Liver (tissue), 9 donors: ENCODE data around the gene KIAA1217. TPM values are rescaled to one million over a fixed set of nuclear protein-coding genes. Genes with fewer than 3 reads are reported as not detected.
A peak's percentile ranks its signal among the peaks of the same experiment; 100 is the strongest.

Experiments used
- DNase-seq: peaks from one replicate; pipeline ENCODE4 v3.0.0-alpha.2; 2017; ENCODE audit warnings: low spot score
- H3K27ac ChIP-seq, 2 donors: one replicate each; pipeline ENCODE4 v1.7.0; 2013; ENCODE audit warnings: inconsistent platforms in 2 of 2, low read length in 2 of 2, control low read depth in 1 of 2, low read depth in 1 of 2, mild to moderate bottlenecking in 1 of 2
- H3K27me3 ChIP-seq, 4 donors: one replicate each; pipeline versions ENCODE4 v1.6.1 to v1.7.0; 2013; ENCODE audit warnings: low read length in 3 of 4, inconsistent platforms in 1 of 4, mild to moderate bottlenecking in 1 of 4, moderate library complexity in 1 of 4; ENCODE audit not compliant: control insufficient read depth in 4 of 4, insufficient read depth in 4 of 4
- H3K36me3 ChIP-seq, 4 donors: one replicate each; pipeline versions ENCODE4 v1.6.1 to v1.7.0; 2013; ENCODE audit warnings: low read length in 3 of 4, mild to moderate bottlenecking in 3 of 4, low read depth in 1 of 4, moderate library complexity in 1 of 4; ENCODE audit not compliant: control insufficient read depth in 4 of 4, insufficient read depth in 3 of 4
- H3K4me1 ChIP-seq, 4 donors: one replicate each; pipeline versions ENCODE4 v1.6.1 to v1.7.0; 2013; ENCODE audit warnings: low read length in 3 of 4, mild to moderate bottlenecking in 3 of 4, moderate library complexity in 1 of 4; ENCODE audit not compliant: control insufficient read depth in 4 of 4, insufficient read depth in 4 of 4
- H3K4me3 ChIP-seq, 3 donors: one replicate each; pipeline versions ENCODE4 v1.6.1 to v1.7.0; 2013; ENCODE audit warnings: low read length in 3 of 3, control low read depth in 1 of 3, low read depth in 1 of 3, mild to moderate bottlenecking in 1 of 3
- H3K9ac ChIP-seq, 2 donors: one replicate each; pipeline ENCODE4 v1.7.0; 2013; ENCODE audit warnings: low read length in 2 of 2, mild to moderate bottlenecking in 2 of 2, moderate library complexity in 2 of 2, control low read depth in 1 of 2, low read depth in 1 of 2
- H3K9me3 ChIP-seq, 4 donors: one replicate each; pipeline versions ENCODE4 v1.6.1 to v1.7.0; 2013; ENCODE audit warnings: low read length in 3 of 4; ENCODE audit not compliant: control insufficient read depth in 4 of 4
- EGR1 ChIP-seq, 2 donors: IDR thresholded peaks; 2 replicates each; pipeline ENCODE4 v1.6.1; 2016 to 2018; ENCODE audit warnings: antibody characterized with exemption in 2 of 2, low read depth in 2 of 2
- FOXA1 ChIP-seq: IDR thresholded peaks from 2 replicates; pipeline ENCODE4 v1.6.1; 2016; ENCODE audit warnings: antibody characterized with exemption
- FOXA2 ChIP-seq: IDR thresholded peaks from 2 replicates; pipeline ENCODE4 v1.6.1; 2016; ENCODE audit warnings: antibody characterized with exemption
- GABPA ChIP-seq, 2 donors: IDR thresholded peaks in 1 of 2; conservative IDR thresholded peaks in 1 of 2; 2 replicates each; pipeline ENCODE4 v1.6.1; 2016; ENCODE audit warnings: antibody characterized with exemption in 2 of 2, mild to moderate bottlenecking in 1 of 2, moderate library complexity in 1 of 2
- HNF4A ChIP-seq, 2 donors: conservative IDR thresholded peaks; 2 replicates each; pipeline ENCODE4 v1.6.1; 2016; ENCODE audit warnings: antibody characterized with exemption in 2 of 2, mild to moderate bottlenecking in 2 of 2
- HNF4G ChIP-seq: IDR thresholded peaks from 2 replicates; pipeline ENCODE4 v1.6.1; 2016; ENCODE audit warnings: antibody characterized with exemption
- JUND ChIP-seq, 2 donors: IDR thresholded peaks; 2 replicates each; pipeline ENCODE4 v1.6.1; 2016; ENCODE audit warnings: antibody characterized with exemption in 2 of 2
- NR2F2 ChIP-seq: IDR thresholded peaks from 2 replicates; pipeline ENCODE4 v1.6.1; 2016; ENCODE audit warnings: antibody characterized with exemption
- RAD21 ChIP-seq, 2 donors: IDR thresholded peaks; 2 replicates each; pipeline ENCODE4 v1.6.1; 2016; ENCODE audit warnings: antibody characterized with exemption in 2 of 2, mild to moderate bottlenecking in 2 of 2
- SP1 ChIP-seq: IDR thresholded peaks from 2 replicates; pipeline ENCODE4 v1.6.1; 2018; ENCODE audit warnings: antibody characterized with exemption, mild to moderate bottlenecking
- TAF1 ChIP-seq: conservative IDR thresholded peaks from 2 replicates; pipeline ENCODE4 v1.6.1; 2016; ENCODE audit warnings: antibody characterized with exemption, mild to moderate bottlenecking
- YY1 ChIP-seq: IDR thresholded peaks from 2 replicates; pipeline ENCODE4 v1.6.1; 2016; ENCODE audit warnings: antibody characterized with exemption, mild to moderate bottlenecking
- WGBS: extraction: QIAGEN DNeasy Blood & Tissue Kit; methylation state at CpG from one replicate; pipeline ENCODE4 v1.1.7; 2013; 5-methylcytosine and 5-hydroxymethylcytosine counted together
- polyA plus RNA-seq, 2 donors: library from polyadenylated mRNA; stranded (reverse) in 1 of 2; unstranded in 1 of 2; fragments of 200-250 nt in 1 of 2; fragments of >200 nt in 1 of 2; fragmentation: Nextera tagmentation in 1 of 2; extraction: Ambion mirVana in 1 of 2; gene quantifications; one replicate each; pipeline versions ENCODE4 v1.2.1 to v1.2.3, GENCODE V29; 2013 to 2015
- total RNA-seq, 2 donors: library from RNA; depleted of rRNA; stranded (reverse); fragments of >200 nt; gene quantifications; one replicate each; pipeline ENCODE4 v1.2.3, GENCODE V29; 2014
- TF ChIP-seq, protein P1 (sequence below): IDR thresholded peaks from 2 replicates; pipeline ENCODE4 v1.6.1; 2016; ENCODE audit warnings: antibody characterized with exemption
- TF ChIP-seq, protein P2 (sequence below): fragments of 150-350 bp; IDR thresholded peaks from 2 replicates; pipeline ENCODE4 v1.5.1; 2017; ENCODE audit warnings: improper control_type of control experiment, low read depth, low read length; ENCODE audit not compliant: missing input control
- TF ChIP-seq, protein P3 (sequence below): IDR thresholded peaks from 2 replicates; pipeline ENCODE4 v1.6.1; 2016; ENCODE audit warnings: antibody characterized with exemption
- TF ChIP-seq, protein P4 (sequence below): IDR thresholded peaks from 2 replicates; pipeline ENCODE4 v1.6.1; 2016; ENCODE audit warnings: antibody characterized with exemption
- donor health status: healthy.
- donor health status: healthy.
- donor health status: healthy.
- donor health status: healthy.
- donor health status: healthy.

The KIAA1217 gene
- total and polyA plus RNA-seq, 4 donors, result 4.5 to 12.8 (median 6.8) TPM

DNA sequence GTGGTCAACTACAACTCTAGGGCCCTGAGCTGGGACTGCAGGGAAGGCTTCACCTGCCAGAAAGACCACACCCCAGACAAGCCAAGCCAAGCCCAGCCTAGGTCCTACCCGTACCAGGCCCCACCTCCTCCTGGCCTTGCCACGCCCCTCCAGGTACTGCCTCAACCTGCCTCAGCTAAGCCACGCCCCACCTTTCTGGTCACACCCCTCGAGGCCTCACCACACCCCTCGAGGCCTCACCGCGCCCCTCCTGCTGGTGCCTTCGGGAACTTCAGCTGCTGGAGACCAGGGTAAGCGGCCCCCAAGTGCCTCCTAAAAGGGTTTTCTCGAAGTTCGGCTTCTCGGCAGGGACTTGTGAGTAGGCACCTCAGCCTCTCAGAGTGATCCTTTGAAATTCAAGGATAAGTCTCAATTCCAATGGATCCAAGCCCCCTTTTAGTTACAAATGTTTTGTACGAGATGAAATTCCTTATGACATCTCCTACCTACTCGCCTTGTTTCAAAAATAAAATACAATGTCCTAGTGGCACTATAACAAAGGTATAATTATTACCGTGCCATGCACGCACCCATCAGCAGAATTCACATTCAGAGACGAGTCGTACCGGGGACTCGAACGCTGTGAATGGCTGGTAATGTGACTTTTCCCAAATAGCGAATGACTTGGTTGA lies 343.5 kb downstream of the KIAA1217 start:
- DNase-seq, result peak; percentile 49
- Histone ChIP-seq H3K36me3 (peaks cover 0 to 2% (median 0%) of the 10 kb centered on the region in 4 donors), H3K9me3 (no peaks in the 10 kb centered on the region), H3K4me3 (no peak overlapping the region), H3K27me3 (no peaks in the 10 kb centered on the region), H3K9ac (no peak overlapping the region), H3K4me1 (no peaks in the 10 kb centered on the region), H3K27ac (no peak overlapping the region)
- 58% methylated on average over 22 of the region's 22 CpGs for WGBS
- TF ChIP-seq, protein P1, sequence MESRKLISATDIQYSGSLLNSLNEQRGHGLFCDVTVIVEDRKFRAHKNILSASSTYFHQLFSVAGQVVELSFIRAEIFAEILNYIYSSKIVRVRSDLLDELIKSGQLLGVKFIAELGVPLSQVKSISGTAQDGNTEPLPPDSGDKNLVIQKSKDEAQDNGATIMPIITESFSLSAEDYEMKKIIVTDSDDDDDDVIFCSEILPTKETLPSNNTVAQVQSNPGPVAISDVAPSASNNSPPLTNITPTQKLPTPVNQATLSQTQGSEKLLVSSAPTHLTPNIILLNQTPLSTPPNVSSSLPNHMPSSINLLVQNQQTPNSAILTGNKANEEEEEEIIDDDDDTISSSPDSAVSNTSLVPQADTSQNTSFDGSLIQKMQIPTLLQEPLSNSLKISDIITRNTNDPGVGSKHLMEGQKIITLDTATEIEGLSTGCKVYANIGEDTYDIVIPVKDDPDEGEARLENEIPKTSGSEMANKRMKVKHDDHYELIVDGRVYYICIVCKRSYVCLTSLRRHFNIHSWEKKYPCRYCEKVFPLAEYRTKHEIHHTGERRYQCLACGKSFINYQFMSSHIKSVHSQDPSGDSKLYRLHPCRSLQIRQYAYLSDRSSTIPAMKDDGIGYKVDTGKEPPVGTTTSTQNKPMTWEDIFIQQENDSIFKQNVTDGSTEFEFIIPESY, result no peak
- TF ChIP-seq, protein P2, sequence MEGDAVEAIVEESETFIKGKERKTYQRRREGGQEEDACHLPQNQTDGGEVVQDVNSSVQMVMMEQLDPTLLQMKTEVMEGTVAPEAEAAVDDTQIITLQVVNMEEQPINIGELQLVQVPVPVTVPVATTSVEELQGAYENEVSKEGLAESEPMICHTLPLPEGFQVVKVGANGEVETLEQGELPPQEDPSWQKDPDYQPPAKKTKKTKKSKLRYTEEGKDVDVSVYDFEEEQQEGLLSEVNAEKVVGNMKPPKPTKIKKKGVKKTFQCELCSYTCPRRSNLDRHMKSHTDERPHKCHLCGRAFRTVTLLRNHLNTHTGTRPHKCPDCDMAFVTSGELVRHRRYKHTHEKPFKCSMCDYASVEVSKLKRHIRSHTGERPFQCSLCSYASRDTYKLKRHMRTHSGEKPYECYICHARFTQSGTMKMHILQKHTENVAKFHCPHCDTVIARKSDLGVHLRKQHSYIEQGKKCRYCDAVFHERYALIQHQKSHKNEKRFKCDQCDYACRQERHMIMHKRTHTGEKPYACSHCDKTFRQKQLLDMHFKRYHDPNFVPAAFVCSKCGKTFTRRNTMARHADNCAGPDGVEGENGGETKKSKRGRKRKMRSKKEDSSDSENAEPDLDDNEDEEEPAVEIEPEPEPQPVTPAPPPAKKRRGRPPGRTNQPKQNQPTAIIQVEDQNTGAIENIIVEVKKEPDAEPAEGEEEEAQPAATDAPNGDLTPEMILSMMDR, result peak; percentile 19

DNA sequence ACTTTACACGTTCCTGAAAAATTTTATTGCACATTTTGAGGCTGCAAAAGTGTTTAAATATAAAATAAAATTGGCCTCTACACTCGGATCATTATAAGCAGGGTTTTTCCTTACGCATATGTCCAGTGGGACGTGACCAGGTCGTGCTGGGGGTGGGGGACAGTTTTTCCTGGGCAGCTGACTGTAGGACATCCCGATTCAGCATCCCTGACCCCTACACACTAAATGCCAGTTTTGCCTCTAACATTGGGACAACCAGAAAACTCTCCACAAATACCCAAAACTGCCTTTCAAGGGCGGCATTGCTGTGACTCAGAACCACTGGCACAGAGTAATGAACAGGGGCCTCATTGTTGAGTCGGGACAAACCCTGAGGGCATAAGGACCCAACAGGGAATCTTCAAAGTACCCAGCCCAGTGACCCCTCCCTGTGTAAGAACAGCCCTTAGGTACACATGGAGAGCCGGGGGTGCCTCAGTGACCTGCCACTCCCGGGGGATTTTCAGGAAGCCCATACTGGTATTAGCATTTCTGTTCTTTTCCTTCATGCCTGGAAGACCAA lies 344.2 kb downstream of the KIAA1217 start:
- no peak overlapping the region for H3K9ac ChIP-seq
- H3K27me3 ChIP-seq, result no peaks in the 10 kb centered on the region
- no peak overlapping the region for H3K27ac ChIP-seq
- no peak for DNase-seq
- H3K9me3 ChIP-seq, result no peaks in the 10 kb centered on the region
- no peak for TF ChIP-seq HNF4G
- TF ChIP-seq FOXA2, result no peak
- no peak for TF ChIP-seq JUND (IDR thresholded peaks at IDR 0.05)
- no peak for TF ChIP-seq HNF4A (conservative IDR thresholded peaks at IDR 0.05)
- TF ChIP-seq, protein P2, result no peak
- no peak for TF ChIP-seq FOXA1
- TF ChIP-seq, protein P3, sequence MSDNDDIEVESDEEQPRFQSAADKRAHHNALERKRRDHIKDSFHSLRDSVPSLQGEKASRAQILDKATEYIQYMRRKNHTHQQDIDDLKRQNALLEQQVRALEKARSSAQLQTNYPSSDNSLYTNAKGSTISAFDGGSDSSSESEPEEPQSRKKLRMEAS, result no peak
- TF ChIP-seq TAF1, result no peak
- TF ChIP-seq EGR1 (IDR thresholded peaks at IDR 0.05; ENCODE audit: low read depth in 2 of 2), result no peak
- no peak for TF ChIP-seq RAD21 (IDR thresholded peaks at IDR 0.05)
- no peak for TF ChIP-seq SP1
- no peak for TF ChIP-seq YY1
- no peak for TF ChIP-seq NR2F2
- no peak for TF ChIP-seq GABPA (IDR thresholded peaks at IDR 0.05 in 1 of 2, conservative IDR thresholded peaks at IDR 0.05 in 1 of 2)
- TF ChIP-seq, protein P1, result no peak
- TF ChIP-seq, protein P4, sequence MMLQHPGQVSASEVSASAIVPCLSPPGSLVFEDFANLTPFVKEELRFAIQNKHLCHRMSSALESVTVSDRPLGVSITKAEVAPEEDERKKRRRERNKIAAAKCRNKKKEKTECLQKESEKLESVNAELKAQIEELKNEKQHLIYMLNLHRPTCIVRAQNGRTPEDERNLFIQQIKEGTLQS, result no peak
- no peak overlapping the region for H3K4me3 ChIP-seq
- H3K4me1 ChIP-seq, result no peaks in the 10 kb centered on the region
- no peaks in the 10 kb centered on the region for H3K36me3 ChIP-seq
- WGBS, result 75% methylated on average over 10 of the region's 10 CpGs
